DMS53 treated with DMSO at 0.1 percent for 48 hours (cell line): ENCODE data around the gene ACP3.
"Not testable (repeated sequence)": the region's sequence is repeated elsewhere in the genome, so short reads cannot be mapped to it uniquely, and the experiment has no call there.

Experiments used
- DNase-seq: peaks from one replicate; lab custom pipeline; 2025; ENCODE audit not compliant: unreplicated experiment; lab: John Stamatoyannopoulos, UW

The ACP3 gene, protein sequence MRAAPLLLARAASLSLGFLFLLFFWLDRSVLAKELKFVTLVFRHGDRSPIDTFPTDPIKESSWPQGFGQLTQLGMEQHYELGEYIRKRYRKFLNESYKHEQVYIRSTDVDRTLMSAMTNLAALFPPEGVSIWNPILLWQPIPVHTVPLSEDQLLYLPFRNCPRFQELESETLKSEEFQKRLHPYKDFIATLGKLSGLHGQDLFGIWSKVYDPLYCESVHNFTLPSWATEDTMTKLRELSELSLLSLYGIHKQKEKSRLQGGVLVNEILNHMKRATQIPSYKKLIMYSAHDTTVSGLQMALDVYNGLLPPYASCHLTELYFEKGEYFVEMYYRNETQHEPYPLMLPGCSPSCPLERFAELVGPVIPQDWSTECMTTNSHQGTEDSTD

GRCh38 chr3:132317229-132317948 lies at the start of gene ACP3:
ACP3 (plus strand) TSS chr3:132317407; CDS start chr3:132317457, 50 bp downstream.
- peak; percentile 16 for DNase-seq

DNA sequence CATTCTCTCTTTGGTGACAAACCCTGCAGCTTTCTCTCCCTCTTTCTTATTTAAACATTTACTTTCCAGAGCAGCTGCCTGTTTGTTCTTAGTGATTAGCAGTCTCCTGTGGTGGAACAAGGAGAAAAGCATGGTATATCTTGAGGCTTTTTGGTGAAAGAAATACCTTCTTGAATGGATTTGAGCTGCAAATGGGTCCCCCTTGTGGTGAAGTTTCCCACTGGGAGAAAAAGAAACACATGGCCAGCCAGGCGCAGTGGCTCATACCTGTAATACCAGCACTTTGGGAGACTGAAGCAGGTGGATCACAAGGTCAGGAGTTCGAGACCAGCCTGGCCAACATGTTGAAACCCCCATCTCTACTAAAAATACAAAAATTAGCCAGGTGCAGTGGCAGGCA lies 48.3 kb upstream of the ACP3 start:
- no peak for DNase-seq

- no peak for DNase-seq
These were observed 44.2 kb upstream of the ACP3 start for GRCh38 chr3:132273036-132273435.

DNA sequence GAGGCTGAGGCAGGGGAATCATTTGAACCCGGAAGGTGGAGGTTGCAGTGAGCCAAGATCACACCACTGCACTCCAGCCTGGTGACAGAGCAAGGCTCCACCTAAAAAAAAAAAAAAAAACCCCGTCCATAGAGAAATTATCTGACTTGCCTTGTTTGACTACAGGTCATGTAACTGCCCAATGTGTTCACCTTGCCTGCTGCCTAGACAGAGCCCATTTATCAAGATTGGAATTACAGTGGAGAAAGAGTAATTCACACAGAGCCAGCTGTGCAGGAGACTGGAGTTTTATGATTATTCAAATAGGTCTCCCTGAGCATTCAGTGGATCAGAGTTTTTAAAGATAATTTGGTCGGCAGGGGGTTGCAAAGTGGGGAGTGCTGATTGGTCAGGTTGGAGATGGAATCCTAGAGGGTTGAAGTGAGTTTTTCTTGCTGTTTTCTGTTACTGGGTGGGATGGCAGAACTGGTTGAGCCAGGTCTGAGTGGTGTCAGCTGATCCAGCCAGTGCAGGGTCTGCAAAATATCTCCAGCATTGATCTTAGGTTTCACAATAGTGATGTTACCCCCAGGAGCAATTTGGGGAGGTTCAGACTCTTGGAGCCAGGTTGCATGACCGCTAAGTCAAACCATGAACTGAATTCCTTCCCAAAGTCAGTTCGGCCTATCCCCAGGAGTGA lies 40.8 kb upstream of the ACP3 start:
- no peak for DNase-seq

DNA sequence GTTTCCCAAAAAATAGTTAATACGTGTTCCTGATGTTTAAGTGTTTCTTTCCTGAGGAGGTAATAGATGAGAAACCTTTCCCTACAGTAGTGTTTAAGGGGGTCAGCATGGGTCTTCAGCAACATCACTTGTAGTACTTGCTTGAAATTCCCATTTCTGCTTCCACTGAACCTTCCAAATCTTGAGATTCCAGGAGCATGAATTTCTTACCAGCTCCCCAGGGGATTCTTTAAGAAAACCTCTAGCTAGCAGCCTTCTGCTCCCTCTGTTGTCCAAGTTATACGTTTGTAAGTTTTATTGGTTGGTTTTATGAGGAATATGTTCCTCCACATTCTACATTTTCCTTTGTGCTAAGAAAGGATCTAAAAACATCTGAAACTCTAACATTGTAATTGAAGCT lies 38.2 kb upstream of the ACP3 start:
- DNase-seq: no peak

- no peak for DNase-seq
These were observed 33.8 kb upstream of the ACP3 start for GRCh38 chr3:132283440-132283839.

DNA sequence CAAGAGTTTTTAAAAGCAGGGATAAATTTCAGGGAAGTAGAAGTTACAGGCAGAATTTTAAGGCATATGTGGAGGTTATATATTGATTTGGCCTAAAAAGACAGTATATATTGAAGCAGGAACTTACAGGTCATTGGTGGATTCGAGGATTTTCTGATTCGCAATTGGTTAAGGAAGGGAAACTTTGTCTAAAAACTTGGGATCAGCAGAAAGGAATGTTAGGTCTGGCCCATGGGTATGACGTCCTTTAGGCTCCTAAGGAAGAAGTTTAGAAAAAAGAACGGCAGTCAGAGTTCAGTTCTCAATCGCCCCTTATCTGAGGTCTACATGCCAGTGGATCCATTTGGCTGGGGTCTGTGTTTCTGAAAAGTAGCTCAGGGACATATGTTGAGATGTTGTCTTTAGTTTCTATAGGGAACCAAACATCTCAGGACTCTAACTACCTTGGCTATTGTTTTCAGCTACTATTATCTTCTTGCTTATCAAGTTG lies 33.2 kb upstream of the ACP3 start:
- DNase-seq: no peak

DNA sequence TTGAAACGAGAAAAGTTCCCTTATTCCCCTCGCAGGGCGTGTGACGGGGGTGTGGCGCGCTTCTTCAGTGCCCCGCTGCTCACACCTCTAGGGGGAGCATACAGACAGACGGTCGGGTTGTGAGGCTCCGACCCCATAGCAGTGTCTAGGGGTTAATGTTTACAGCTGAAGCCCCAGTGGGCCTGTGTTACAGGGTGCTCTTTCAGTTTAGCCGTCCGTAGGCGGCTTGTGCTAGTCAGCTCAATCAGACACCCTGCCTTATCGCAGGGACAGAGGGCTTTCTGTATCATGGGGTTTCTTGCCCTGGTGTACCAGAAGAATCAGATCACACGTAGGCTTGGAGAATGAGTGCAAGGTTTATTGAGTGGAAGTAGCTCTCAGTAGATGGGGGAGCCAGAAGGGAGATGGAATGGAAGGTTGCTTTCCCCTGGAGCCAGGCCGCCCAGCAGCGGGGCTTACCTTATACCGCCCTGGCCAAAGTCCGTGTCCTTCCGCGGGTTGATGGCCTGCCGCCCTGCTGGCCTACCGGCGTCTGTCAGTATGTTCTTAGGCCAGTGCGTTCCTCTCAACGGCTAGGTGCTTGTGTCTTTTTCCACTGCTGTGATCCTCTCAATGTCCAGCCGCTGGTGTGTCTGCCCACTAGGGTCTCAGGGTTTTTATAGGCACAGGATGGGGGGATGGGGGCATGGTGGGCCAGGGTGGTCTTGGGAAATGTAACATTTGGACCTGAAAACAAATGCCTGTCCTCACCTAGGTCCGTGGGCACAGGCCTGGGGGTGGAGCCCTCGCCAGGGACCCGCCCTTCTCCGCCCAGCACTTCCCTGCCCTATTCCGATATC lies 32.2 kb upstream of the ACP3 start:
- no peak for DNase-seq

GRCh38 chr3:132285620-132285945 lies 31.6 kb upstream of the ACP3 start:
- no peak for DNase-seq

- DNase-seq: no peak
These were observed 31.2 kb upstream of the ACP3 start for GRCh38 chr3:132286035-132286434.

GRCh38 chr3:132288357-132288756 lies 28.9 kb upstream of the ACP3 start:
- DNase-seq: no peak

- no peak for DNase-seq
These were observed 27.9 kb upstream of the ACP3 start for GRCh38 chr3:132289316-132289715.

DNA sequence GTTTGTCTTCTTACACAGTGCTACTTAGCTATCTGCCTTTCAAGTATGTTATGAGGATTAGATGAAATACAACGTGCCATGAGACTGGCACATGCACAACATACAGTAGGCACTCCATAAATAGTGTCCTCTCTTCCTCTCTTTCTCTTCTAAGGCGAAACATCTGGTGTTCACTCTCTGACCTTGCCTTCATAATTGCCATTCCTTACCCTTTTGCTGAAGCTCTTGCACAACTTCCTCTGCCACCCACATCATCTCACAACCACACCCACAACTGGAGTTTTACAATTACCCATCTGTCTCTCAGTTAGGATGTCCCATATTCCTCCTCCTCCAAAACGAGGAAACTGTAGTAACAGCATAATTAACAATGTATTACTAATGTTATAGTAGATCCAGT lies 26.4 kb upstream of the ACP3 start:
- DNase-seq: no peak

- DNase-seq: no peak
These were observed 25.2 kb upstream of the ACP3 start for GRCh38 chr3:132292042-132292441.

DNA sequence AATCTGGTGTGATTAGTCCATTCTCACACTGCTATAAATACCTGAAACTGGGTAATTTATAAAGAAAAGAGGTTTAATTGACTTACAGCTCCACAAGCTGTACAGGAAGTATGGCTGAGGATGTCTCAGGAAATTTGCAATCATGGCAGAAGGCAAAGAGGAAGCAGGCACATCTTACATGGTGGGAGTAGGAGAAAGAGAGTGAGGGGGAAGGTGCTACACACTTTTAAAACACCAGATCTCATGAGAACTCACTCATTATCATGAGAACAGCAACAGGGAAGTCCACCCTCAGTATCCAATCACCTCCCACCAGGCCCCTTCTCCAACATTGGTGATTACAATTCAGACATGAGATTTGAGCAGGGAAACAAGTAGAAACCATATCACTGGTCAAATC lies 24.0 kb upstream of the ACP3 start:
- DNase-seq: no peak

- no peak for DNase-seq
These were observed 22.3 kb upstream of the ACP3 start for GRCh38 chr3:132294906-132295305.

- DNase-seq: not testable (repeated sequence)
These were observed 13.6 kb upstream of the ACP3 start for GRCh38 chr3:132303336-132304201.

DNA sequence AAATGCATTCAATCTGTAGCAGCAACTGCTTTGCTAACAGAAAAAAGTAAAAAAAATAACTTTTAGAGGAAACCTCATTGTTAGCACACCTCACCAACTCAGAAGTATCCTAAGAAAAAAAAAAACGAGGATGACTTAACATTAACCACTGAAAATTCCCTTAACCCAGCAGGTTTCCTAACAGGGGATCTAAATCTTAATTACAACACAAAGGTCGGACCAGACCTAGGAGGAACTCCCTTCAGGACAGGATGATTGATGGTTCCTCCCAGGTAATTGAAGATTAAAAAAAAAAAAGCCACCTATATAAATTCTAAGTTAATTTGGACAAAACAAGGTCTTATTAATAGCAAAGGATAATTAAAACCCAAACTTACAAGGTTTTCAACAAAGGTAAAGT lies 12.9 kb upstream of the ACP3 start:
- not testable (repeated sequence) for DNase-seq

GRCh38 chr3:132310057-132310456 lies 7.2 kb upstream of the ACP3 start:
- DNase-seq: not testable (repeated sequence)

- no peak for DNase-seq
These were observed 5.9 kb upstream of the ACP3 start for GRCh38 chr3:132311316-132311715.
